H1 (cell line): ENCODE data around the gene BAZ2B. TPM values are rescaled to one million over a fixed set of nuclear protein-coding genes. Genes with fewer than 3 reads are reported as not detected.

ENCODE experiments used
- CTCF ChIA-PET: fragments of 300-600 bp; sonication (Branson Sonifier 250); formaldehyde crosslinking; loops from one replicate; lab custom pipeline; 2021; ENCODE audit not compliant: partially characterized antibody; lab: Charles Lee
- POLR2A ChIA-PET: fragments of 300-600 bp; sonication (Branson Sonifier 250); formaldehyde crosslinking; loops from one replicate; lab custom pipeline; 2021; ENCODE audit warnings: inconsistent platforms; ENCODE audit not compliant: partially characterized antibody; lab: Charles Lee
- DNase-seq, 2 experiments: peaks; one replicate each; pipeline versions ENCODE4 v3.0.0 to v3.0.0-alpha.2; 2010 to 2022; ENCODE audit warnings: low spot score in 2 of 2, low read depth in 1 of 2, mixed read lengths in 1 of 2
- FAIRE-seq: peaks from 2 replicates; lab custom pipeline; 2011; peaks lifted over from hg19 to GRCh38; lab: Jason Lieb, UNC
- H2AFZ ChIP-seq: 2 replicates; pipeline ENCODE4 v1.8.1; 2012; ENCODE audit warnings: low read length, inconsistent platforms
- H2AK5ac ChIP-seq: 2 replicates; pipeline ENCODE4 v1.6.1; 2013; ENCODE audit warnings: low read depth, low read length
- H2BK120ac ChIP-seq: replicated peaks from 2 replicates; pipeline ENCODE3; 2013; ENCODE audit warnings: low read depth, low read length, inconsistent platforms
- H2BK12ac ChIP-seq: 2 replicates; pipeline ENCODE4 v1.6.1; 2013; ENCODE audit warnings: low read depth, low read length
- H2BK15ac ChIP-seq: 2 replicates; pipeline ENCODE4 v1.6.1; 2013; ENCODE audit warnings: low read length
- H2BK20ac ChIP-seq: 2 replicates; pipeline ENCODE4 v1.6.1; 2013; ENCODE audit warnings: low read length
- H2BK5ac ChIP-seq: 2 replicates; pipeline ENCODE4 v1.6.1; 2013; ENCODE audit warnings: low read depth, low read length
- H3K14ac ChIP-seq: 2 replicates; pipeline ENCODE4 v1.6.1; 2013; ENCODE audit warnings: inconsistent platforms; ENCODE audit not compliant: insufficient read length
- H3K18ac ChIP-seq: 2 replicates; pipeline ENCODE4 v1.6.1; 2013; ENCODE audit warnings: low read length; ENCODE audit errors: extremely low read depth
- H3K23ac ChIP-seq: 2 replicates; pipeline ENCODE4 v1.6.1; 2013; ENCODE audit warnings: inconsistent platforms; ENCODE audit not compliant: insufficient read length
- H3K23me2 ChIP-seq: 2 replicates; pipeline ENCODE4 v1.6.1; 2013; ENCODE audit warnings: low read depth, low read length
- H3K27ac ChIP-seq: 2 replicates; pipeline ENCODE4 v1.6.1; 2011; ENCODE audit warnings: low read depth, low read length, inconsistent platforms
- H3K27me3 ChIP-seq, 4 experiments: replicated peaks in 1 of 4; 1 replicate in 1 of 4; 2 replicates in 3 of 4; pipeline versions ENCODE4 v1.6.1 to v1.8.1; 2011 to 2013; ENCODE audit warnings: low read length in 3 of 4, mild to moderate bottlenecking in 3 of 4, inconsistent platforms in 2 of 4, mixed read lengths in 2 of 4, moderate library complexity in 1 of 4; ENCODE audit not compliant: control insufficient read depth in 3 of 4, insufficient read depth in 3 of 4; ENCODE audit errors: extremely low read depth in 1 of 4
- H3K36me3 ChIP-seq, 4 experiments: 2 replicates each; pipeline versions ENCODE4 v1.6.1 to v1.8.1; 2011 to 2013; ENCODE audit warnings: mild to moderate bottlenecking in 4 of 4, low read length in 3 of 4, moderate library complexity in 2 of 4, control low read depth in 1 of 4, inconsistent platforms in 1 of 4; ENCODE audit not compliant: insufficient read depth in 4 of 4, control insufficient read depth in 2 of 4
- H3K4ac ChIP-seq: replicated peaks from 2 replicates; pipeline ENCODE3; 2013; ENCODE audit warnings: low read length, low read depth, mixed read lengths, inconsistent platforms; ENCODE audit not compliant: insufficient read length
- H3K4me1 ChIP-seq, 4 experiments: replicated peaks in 1 of 4; 1 replicate in 1 of 4; 2 replicates in 3 of 4; pipeline versions ENCODE4 v1.6.1 to v1.8.1; 2011 to 2013; ENCODE audit warnings: low read length in 3 of 4, inconsistent platforms in 2 of 4, mixed read lengths in 1 of 4; ENCODE audit not compliant: insufficient read depth in 4 of 4, control insufficient read depth in 3 of 4
- H3K4me2 ChIP-seq, 2 experiments: 2 replicates each; pipeline versions ENCODE4 v1.6.1 to v1.8.1; 2011 to 2013; ENCODE audit warnings: low read depth in 2 of 2, low read length in 2 of 2, control low read depth in 1 of 2, inconsistent platforms in 1 of 2, mild to moderate bottlenecking in 1 of 2; ENCODE audit not compliant: insufficient read depth in 1 of 2
- H3K4me3 ChIP-seq, 4 experiments: fragments of 200-600, 300-600 bp in 1 of 4; sonication (generic), shearing (Covaris generic), sonication (Bioruptor Twin) in 1 of 4; 2 replicates each; pipeline versions ENCODE4 v1.5.1 to v1.8.1; 2011 to 2016; ENCODE audit warnings: low read length in 4 of 4, low read depth in 3 of 4, control low read depth in 2 of 4, inconsistent platforms in 2 of 4, mild to moderate bottlenecking in 2 of 4, mixed read lengths in 1 of 4, moderate library complexity in 1 of 4; ENCODE audit not compliant: insufficient read depth in 2 of 4; ENCODE audit errors: extremely low read depth in 1 of 4
- H3K56ac ChIP-seq: replicated peaks from 2 replicates; pipeline ENCODE3; 2013; ENCODE audit warnings: low read depth, mild to moderate bottlenecking, mixed read lengths, low read length, inconsistent platforms; ENCODE audit not compliant: insufficient read length
- H3K79me1 ChIP-seq: 2 replicates; pipeline ENCODE4 v1.6.1; 2013; ENCODE audit warnings: low read depth, low read length, control low read depth
- H3K79me2 ChIP-seq, 2 experiments: 2 replicates each; pipeline versions ENCODE4 v1.6.1 to v1.8.1; 2012 to 2013; ENCODE audit warnings: low read length in 2 of 2, mild to moderate bottlenecking in 2 of 2, inconsistent platforms in 1 of 2; ENCODE audit not compliant: insufficient read depth in 2 of 2, control insufficient read depth in 1 of 2
- H3K9ac ChIP-seq, 4 experiments: replicated peaks in 1 of 4; 1 replicate in 1 of 4; 2 replicates in 3 of 4; pipeline versions ENCODE4 v1.6.1 to v1.8.1; 2011 to 2013; ENCODE audit warnings: low read depth in 3 of 4, low read length in 3 of 4, control low read depth in 2 of 4, mild to moderate bottlenecking in 2 of 4, moderate library complexity in 2 of 4, inconsistent platforms in 1 of 4; ENCODE audit errors: extremely low read depth in 1 of 4
- H3K9me3 ChIP-seq, 2 experiments: 2 replicates each; pipeline versions ENCODE4 v1.6.1 to v1.8.1; 2012 to 2013; ENCODE audit warnings: mild to moderate bottlenecking in 2 of 2, moderate library complexity in 2 of 2, control low read depth in 1 of 2, inconsistent platforms in 1 of 2, low read depth in 1 of 2, low read length in 1 of 2, mixed read lengths in 1 of 2; ENCODE audit not compliant: insufficient read depth in 2 of 2
- H4K20me1 ChIP-seq, 2 experiments: replicated peaks in 1 of 2; 2 replicates each; pipeline versions ENCODE3 to v1.8.1; 2011 to 2013; ENCODE audit warnings: inconsistent platforms in 2 of 2, low read length in 2 of 2, mild to moderate bottlenecking in 1 of 2; ENCODE audit not compliant: insufficient read depth in 2 of 2, control insufficient read depth in 1 of 2
- H4K5ac ChIP-seq: 2 replicates; pipeline ENCODE4 v1.6.1; 2013; ENCODE audit warnings: low read length, low read depth, mixed read lengths, inconsistent platforms; ENCODE audit not compliant: insufficient read length
- H4K8ac ChIP-seq: 2 replicates; pipeline ENCODE4 v1.8.0; 2013; ENCODE audit warnings: mild to moderate bottlenecking, moderate library complexity, low read length, inconsistent platforms; ENCODE audit not compliant: insufficient read depth; ENCODE audit errors: extremely low read depth
- H4K91ac ChIP-seq: replicated peaks from 2 replicates; pipeline ENCODE3; 2013; ENCODE audit warnings: low read length, mixed read lengths, inconsistent platforms; ENCODE audit not compliant: insufficient read length
- TCF12 ChIP-seq: IDR thresholded peaks from 2 replicates; pipeline ENCODE4 v1.6.1; 2011; ENCODE audit warnings: low read depth, mild to moderate bottlenecking, low read length
- WGBS, 2 experiments: shearing (Covaris generic) in 1 of 2; methylation state at CpG; one replicate each; pipeline versions ENCODE4 v1.1.6 to v1.1.7; 2013 to 2015; ENCODE audit warnings: low lambda C conversion rate in 2 of 2, mixed read lengths in 2 of 2, inconsistent platforms in 1 of 2, low coverage in 1 of 2, missing lambda C conversion rate in 1 of 2; ENCODE audit not compliant: insufficient replicate concordance in 2 of 2, insufficient coverage in 1 of 2, insufficient read length in 1 of 2; ENCODE audit errors: extremely low coverage in 1 of 2, missing lambda C conversion rate in 1 of 2; 5-methylcytosine and 5-hydroxymethylcytosine counted together
- polyA plus RNA-seq, 7 experiments: library from polyadenylated mRNA; depleted of rRNA in 3 of 7; stranded (reverse) in 5 of 7; unstranded in 2 of 7; fragments of >200 nt in 5 of 7; fragments of 200-250 nt in 2 of 7; gene quantifications; 1 replicate in 5 of 7; 2 replicates in 1 of 7; 4 replicates in 1 of 7; pipeline versions ENCODE4 v1.2.1 to v1.2.3, GENCODE V29; 2011 to 2013; ENCODE audit warnings: missing spikeins in 2 of 7, mixed read lengths in 2 of 7
- total RNA-seq: library from RNA; stranded (reverse); fragmentation: NEBNext Ultra II Directional; extraction: Animal tissue kit (Norgen Biotek cat#: 25700); gene quantifications from 2 replicates; pipeline ENCODE4 v1.2.1, GENCODE V29; 2021

BAZ2B gene
- total and polyA plus RNA-seq, 2 of the 8 experiments (the other 6 are each of a cell fraction or from before 2014, with no cell fraction given): 15.2 to 46.3 TPM

DNA sequence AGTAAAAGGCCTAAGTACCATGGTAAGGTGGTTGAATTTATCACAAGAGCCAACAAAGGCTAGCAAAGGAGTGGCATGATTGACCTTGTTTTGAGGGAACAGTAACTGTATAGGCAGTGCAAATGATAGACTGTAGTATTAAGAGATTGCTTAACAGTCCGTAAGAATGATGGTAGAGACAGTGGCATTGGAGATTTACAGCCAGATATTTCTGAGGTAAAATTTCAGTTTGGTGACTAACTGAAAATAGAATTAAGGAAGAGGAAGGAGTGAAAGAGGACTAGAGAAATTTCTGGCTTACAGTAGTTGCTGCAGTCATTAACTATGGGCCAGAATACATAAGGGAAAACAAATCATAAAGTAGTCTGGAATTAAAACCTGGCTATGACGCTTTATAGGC is 4.4 kb upstream of the BAZ2B start:
- no peak overlapping the region; the same call in 1 of the 2 replicates for H2BK5ac ChIP-seq
- H4K91ac ChIP-seq: peak overlapping the region; percentile 7
- peak overlapping the region; percentile 55 for H2BK120ac ChIP-seq
- FAIRE-seq (no peak), DNase-seq (no peak)
- H3K79me1 ChIP-seq: peaks cover 2% of the 10 kb centered on the region; the same call in 1 of the 2 replicates
- CTCF ChIA-PET: no interaction called here
- no peak overlapping the region for H3K27ac ChIP-seq
- H2BK12ac ChIP-seq: no peak overlapping the region; the same call in 1 of the 2 replicates
- POLR2A ChIA-PET: interaction anchor here (0.8 to 1.2 kb wide), 2 partner anchors 83 to 92 kb away, joined by 3 to 4 read pairs; partner anchors contain the start of gene MARCHF7
- peaks cover 0 to 12% of the 10 kb centered on the region in 2 experiments; a peak in 3 of 4 replicates for H3K79me2 ChIP-seq
- H2BK20ac ChIP-seq: no peak overlapping the region; the same call in 1 of the 2 replicates
- no peaks in the 10 kb centered on the region; the same call in 1 of the 2 replicates for H3K23me2 ChIP-seq
- no peak overlapping the region for H3K14ac ChIP-seq
- 86% methylated on average over 2 of the region's 2 CpGs; no CpG with 5 or more reads in 1 of the 2 experiments for WGBS, 2 experiments
- no peak overlapping the region for H3K4ac ChIP-seq
- no peak overlapping the region for H4K5ac ChIP-seq
- no peak overlapping the region for H4K8ac ChIP-seq
- no peak overlapping the region; the same call in 1 of the 2 replicates for H2BK15ac ChIP-seq
- no peak overlapping the region for H3K4me2 ChIP-seq
- H3K27me3 ChIP-seq: no peaks in the 10 kb centered on the region
- no peak overlapping the region for H3K18ac ChIP-seq
- H3K56ac ChIP-seq: no peak overlapping the region
- no peak overlapping the region for H2AK5ac ChIP-seq
- no peak overlapping the region for H3K9ac ChIP-seq
- no peaks in the 10 kb centered on the region for H4K20me1 ChIP-seq
- H2AFZ ChIP-seq: no peak overlapping the region
- no peak overlapping the region for H3K23ac ChIP-seq
- no peaks in the 10 kb centered on the region for H3K36me3 ChIP-seq
- no peak for TF ChIP-seq TCF12
- TF ChIP-seq, all 59 proteins: peak for 0
- Histone ChIP-seq H3K9me3 (no peaks in the 10 kb centered on the region), H3K4me1 (no peaks in the 10 kb centered on the region; a peak in 1 of 7 replicates), H3K4me3 (no peak overlapping the region)
